HepG2 (cell line): Measurements from ENCODE around the gene DZANK1. TPM values are rescaled to one million over a fixed set of nuclear protein-coding genes. Genes with fewer than 3 reads are reported as not detected.
A peak's percentile ranks its signal among the peaks of the same experiment; 100 is the strongest.

Experiments
- FOXJ3 ChIP-seq: sonication (generic); formaldehyde crosslinking; IDR thresholded peaks from 2 replicates; pipeline ENCODE4 v1.4.0; 2020; ENCODE audit warnings: missing genetic modification reagents, mild to moderate bottlenecking, borderline replicate concordance
- GLI4 ChIP-seq: sonication (generic); formaldehyde crosslinking; IDR thresholded peaks from 2 replicates; pipeline ENCODE4 v1.5.1; 2020; ENCODE audit warnings: missing genetic modification reagents, mild to moderate bottlenecking, moderate library complexity, borderline replicate concordance
- HOXA9 ChIP-seq: sonication (generic); formaldehyde crosslinking; IDR thresholded peaks from 2 replicates; pipeline ENCODE4 v1.8.1; 2022; ENCODE audit warnings: missing genetic modification reagents, mild to moderate bottlenecking, moderate library complexity, borderline replicate concordance
- PHF21A ChIP-seq: sonication (generic); formaldehyde crosslinking; IDR thresholded peaks from 2 replicates; pipeline ENCODE4 v1.5.0; 2020; ENCODE audit warnings: mild to moderate bottlenecking, missing genetic modification reagents
- POGZ ChIP-seq: sonication (generic); formaldehyde crosslinking; IDR thresholded peaks from 2 replicates; pipeline ENCODE4 v1.4.0; 2020; ENCODE audit warnings: mild to moderate bottlenecking, missing genetic modification reagents
- ZC3H13 ChIP-seq: sonication (generic); formaldehyde crosslinking; IDR thresholded peaks from 2 replicates; pipeline ENCODE4 v1.8.1; 2023; ENCODE audit warnings: mild to moderate bottlenecking, missing genetic modification reagents, moderate library complexity
- ZNF768 ChIP-seq: sonication (generic); formaldehyde crosslinking; IDR thresholded peaks from 2 replicates; pipeline ENCODE4 v1.4.0; 2020; ENCODE audit warnings: missing genetic modification reagents
- ZNF878 ChIP-seq: sonication (generic); formaldehyde crosslinking; IDR thresholded peaks from 2 replicates; pipeline ENCODE4 v1.8.1; 2023; ENCODE audit warnings: mild to moderate bottlenecking, missing genetic modification reagents, moderate library complexity
- polyA plus RNA-seq, 8 experiments: library from polyadenylated mRNA; depleted of rRNA in 3 of 8; stranded (reverse) in 7 of 8; unstranded in 1 of 8; fragments of >200 nt; fragmentation: Illumina TruSeq in 4 of 8; extraction: Trizol in 4 of 8; gene quantifications; 2 replicates each; pipeline versions ENCODE4 v1.2.1 to v1.2.3, GENCODE V29; 2011 to 2016; ENCODE audit warnings: low read depth in 4 of 8, missing spikeins in 1 of 8, mixed read lengths in 1 of 8; ENCODE audit not compliant: insufficient read depth in 1 of 8
- total RNA-seq, 5 experiments: library from RNA; depleted of rRNA; stranded (reverse); fragments of >200 nt; fragmentation: Illumina TruSeq; extraction: Trizol; gene quantifications; 2 replicates each; pipeline ENCODE4 v1.2.3, GENCODE V29; 2016; ENCODE audit warnings: low read depth in 1 of 5
- TF ChIP-seq, protein P1 (sequence below): sonication (generic); formaldehyde crosslinking; IDR thresholded peaks from 2 replicates; pipeline ENCODE4 v1.9.0; 2021; ENCODE audit warnings: mild to moderate bottlenecking, missing genetic modification reagents

The DZANK1 gene
- total and polyA plus RNA-seq, 2 of the 13 experiments (the other 11 are each of a cell fraction or from before 2014, with no cell fraction given), result 1.6 to 3.2 TPM

DNA sequence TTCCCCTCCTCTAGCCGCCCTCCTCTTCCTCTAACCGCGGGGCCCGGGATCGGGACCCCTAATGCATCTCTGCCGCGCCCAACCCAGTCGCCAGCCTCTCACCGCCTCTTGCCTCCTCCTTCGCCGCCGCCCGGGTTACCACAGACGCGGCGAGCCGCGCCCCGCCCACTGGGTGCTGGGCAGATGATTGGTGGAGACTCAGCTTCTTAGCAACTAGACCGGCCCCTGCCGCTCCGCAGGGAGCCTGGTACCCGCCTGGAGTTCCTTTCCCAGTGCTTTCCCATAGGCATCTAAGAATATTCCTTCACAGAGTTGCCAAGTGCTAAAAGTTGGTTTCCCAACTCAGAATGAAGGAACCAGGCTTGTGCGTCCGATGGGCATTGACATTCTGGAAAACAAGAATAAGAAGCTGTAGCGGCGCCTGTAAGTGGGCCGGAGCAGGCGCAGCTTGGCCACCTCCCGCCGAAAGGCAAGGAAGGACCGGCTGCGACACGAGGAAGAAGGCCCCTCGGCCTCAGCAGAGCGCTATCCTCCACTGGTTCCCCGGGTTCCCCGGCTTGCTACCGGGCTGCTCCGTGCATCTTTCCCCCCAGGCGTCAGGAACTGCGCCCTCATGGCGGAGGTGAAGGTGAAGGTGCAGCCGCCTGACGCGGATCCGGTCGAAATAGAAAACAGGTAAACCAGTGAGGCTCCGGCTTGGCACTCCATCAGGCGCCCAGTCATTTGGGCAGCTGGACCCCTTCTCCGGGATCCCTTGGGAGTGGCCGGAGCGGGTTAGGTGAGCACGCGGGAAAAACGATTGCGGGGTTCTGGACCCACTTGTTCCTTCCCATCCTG is at the start of gene DZANK1, which contains the start of gene POLR3F (continued):
- TF ChIP-seq ZNF768 (CRISPR knock-in tag) (peak; percentile 75; the same call in 1 of the 2 replicates), POGZ (CRISPR knock-in tag) (0 out of 2 replicates have a peak, but pooled peaks have one; percentile 74), ZNF878 (CRISPR knock-in tag) (no peak), ZC3H13 (CRISPR knock-in tag) (no peak; the same call in 1 of the 2 replicates), FOXJ3 (peak; percentile 86; the same call in 1 of the 2 replicates), PHF21A (CRISPR knock-in tag) (peak; percentile 93), GLI4 (CRISPR knock-in tag) (peak; percentile 69; the same call in 1 of the 2 replicates), HOXA9 (CRISPR knock-in tag) (no peak)
- TF ChIP-seq, protein P1, sequence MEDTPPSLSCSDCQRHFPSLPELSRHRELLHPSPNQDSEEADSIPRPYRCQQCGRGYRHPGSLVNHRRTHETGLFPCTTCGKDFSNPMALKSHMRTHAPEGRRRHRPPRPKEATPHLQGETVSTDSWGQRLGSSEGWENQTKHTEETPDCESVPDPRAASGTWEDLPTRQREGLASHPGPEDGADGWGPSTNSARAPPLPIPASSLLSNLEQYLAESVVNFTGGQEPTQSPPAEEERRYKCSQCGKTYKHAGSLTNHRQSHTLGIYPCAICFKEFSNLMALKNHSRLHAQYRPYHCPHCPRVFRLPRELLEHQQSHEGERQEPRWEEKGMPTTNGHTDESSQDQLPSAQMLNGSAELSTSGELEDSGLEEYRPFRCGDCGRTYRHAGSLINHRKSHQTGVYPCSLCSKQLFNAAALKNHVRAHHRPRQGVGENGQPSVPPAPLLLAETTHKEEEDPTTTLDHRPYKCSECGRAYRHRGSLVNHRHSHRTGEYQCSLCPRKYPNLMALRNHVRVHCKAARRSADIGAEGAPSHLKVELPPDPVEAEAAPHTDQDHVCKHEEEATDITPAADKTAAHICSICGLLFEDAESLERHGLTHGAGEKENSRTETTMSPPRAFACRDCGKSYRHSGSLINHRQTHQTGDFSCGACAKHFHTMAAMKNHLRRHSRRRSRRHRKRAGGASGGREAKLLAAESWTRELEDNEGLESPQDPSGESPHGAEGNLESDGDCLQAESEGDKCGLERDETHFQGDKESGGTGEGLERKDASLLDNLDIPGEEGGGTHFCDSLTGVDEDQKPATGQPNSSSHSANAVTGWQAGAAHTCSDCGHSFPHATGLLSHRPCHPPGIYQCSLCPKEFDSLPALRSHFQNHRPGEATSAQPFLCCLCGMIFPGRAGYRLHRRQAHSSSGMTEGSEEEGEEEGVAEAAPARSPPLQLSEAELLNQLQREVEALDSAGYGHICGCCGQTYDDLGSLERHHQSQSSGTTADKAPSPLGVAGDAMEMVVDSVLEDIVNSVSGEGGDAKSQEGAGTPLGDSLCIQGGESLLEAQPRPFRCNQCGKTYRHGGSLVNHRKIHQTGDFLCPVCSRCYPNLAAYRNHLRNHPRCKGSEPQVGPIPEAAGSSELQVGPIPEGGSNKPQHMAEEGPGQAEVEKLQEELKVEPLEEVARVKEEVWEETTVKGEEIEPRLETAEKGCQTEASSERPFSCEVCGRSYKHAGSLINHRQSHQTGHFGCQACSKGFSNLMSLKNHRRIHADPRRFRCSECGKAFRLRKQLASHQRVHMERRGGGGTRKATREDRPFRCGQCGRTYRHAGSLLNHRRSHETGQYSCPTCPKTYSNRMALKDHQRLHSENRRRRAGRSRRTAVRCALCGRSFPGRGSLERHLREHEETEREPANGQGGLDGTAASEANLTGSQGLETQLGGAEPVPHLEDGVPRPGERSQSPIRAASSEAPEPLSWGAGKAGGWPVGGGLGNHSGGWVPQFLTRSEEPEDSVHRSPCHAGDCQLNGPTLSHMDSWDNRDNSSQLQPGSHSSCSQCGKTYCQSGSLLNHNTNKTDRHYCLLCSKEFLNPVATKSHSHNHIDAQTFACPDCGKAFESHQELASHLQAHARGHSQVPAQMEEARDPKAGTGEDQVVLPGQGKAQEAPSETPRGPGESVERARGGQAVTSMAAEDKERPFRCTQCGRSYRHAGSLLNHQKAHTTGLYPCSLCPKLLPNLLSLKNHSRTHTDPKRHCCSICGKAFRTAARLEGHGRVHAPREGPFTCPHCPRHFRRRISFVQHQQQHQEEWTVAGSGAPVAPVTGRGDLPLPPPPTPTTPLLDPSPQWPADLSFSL (CRISPR knock-in tag), result peak; percentile 48; the same call in 1 of the 2 replicates
